K562 (cell line): Measurements from ENCODE around the gene PARD3B. TPM values are rescaled to one million over a fixed set of nuclear protein-coding genes. Genes with fewer than 3 reads are reported as not detected.
A peak's percentile ranks its signal among the peaks of the same experiment; 100 is the strongest.

Experiments used
- ARID3B ChIP-seq: fragments of 250-450 bp; sonication (Bioruptor Pico); IDR thresholded peaks from 2 replicates; pipeline ENCODE4 v1.4.0; 2020; ENCODE audit warnings: borderline replicate concordance
- C11orf30 ChIP-seq: fragments of 450-650 bp; IDR thresholded peaks from 2 replicates; pipeline ENCODE4 v1.6.1; 2016; ENCODE audit warnings: low read depth, mild to moderate bottlenecking
- FOXM1 ChIP-seq, 2 experiments: fragments of 450-650 bp in 1 of 2; sonication (generic) in 1 of 2; formaldehyde crosslinking in 1 of 2; IDR thresholded peaks; 2 replicates each; pipeline versions ENCODE4 v1.6.1 to v1.9.0; 2017 to 2022; ENCODE audit warnings: low read depth in 2 of 2, mild to moderate bottlenecking in 2 of 2, missing genetic modification reagents in 1 of 2, moderate library complexity in 1 of 2
- HCFC1 ChIP-seq: IDR thresholded peaks from 2 replicates; pipeline ENCODE4 v1.6.1; 2012; ENCODE audit warnings: low read depth, low read length, improper control_type of control experiment
- MBD1 ChIP-seq: fragments of 250-450 bp; sonication (Bioruptor Pico); IDR thresholded peaks from 2 replicates; pipeline ENCODE4 v1.8.0; 2022; ENCODE audit warnings: inconsistent platforms
- NBN ChIP-seq: fragments of 450-650 bp; IDR thresholded peaks from 2 replicates; pipeline ENCODE4 v1.6.1; 2016; ENCODE audit warnings: low read depth, mild to moderate bottlenecking
- NCOR1 ChIP-seq: fragments of 450-650 bp; IDR thresholded peaks from 2 replicates; pipeline ENCODE4 v1.6.1; 2016; ENCODE audit warnings: mild to moderate bottlenecking, moderate library complexity
- NFRKB ChIP-seq: fragments of 450-650 bp; IDR thresholded peaks from 2 replicates; pipeline ENCODE4 v1.6.1; 2016; ENCODE audit warnings: low read depth
- SP1 ChIP-seq: sonication (generic); formaldehyde crosslinking; IDR thresholded peaks from 2 replicates; pipeline ENCODE4 v1.8.1; 2022; ENCODE audit warnings: mild to moderate bottlenecking, missing genetic modification reagents
- STAG1 ChIP-seq: sonication (generic); formaldehyde crosslinking; IDR thresholded peaks from 2 replicates; pipeline ENCODE4 v1.5.0; 2020; ENCODE audit warnings: missing genetic modification reagents, borderline replicate concordance
- XRCC5 ChIP-seq: fragments of 200-400 bp; formaldehyde crosslinking; IDR thresholded peaks from 2 replicates; pipeline ENCODE4 v1.6.1; 2017; ENCODE audit warnings: low read depth, mild to moderate bottlenecking, low read length
- polyA plus RNA-seq, 8 experiments: library from polyadenylated mRNA; depleted of rRNA in 4 of 8; stranded (reverse) in 5 of 8; unstranded in 3 of 8; fragments of >200 nt; fragmentation: Nextera tagmentation in 2 of 8; fragmentation: Illumina TruSeq in 1 of 8; extraction: Ambion mirVana in 2 of 8; extraction: Trizol in 1 of 8; gene quantifications; 2 replicates each; pipeline versions ENCODE4 v1.2.1 to v1.2.3, GENCODE V29; 2011 to 2014; ENCODE audit warnings: inconsistent platforms in 1 of 8, missing spikeins in 1 of 8
- total RNA-seq, 7 experiments: library from RNA; depleted of rRNA in 6 of 7; stranded (reverse); fragments of >200 nt in 6 of 7; fragmentation: Illumina TruSeq in 2 of 7; extraction: Trizol in 2 of 7; gene quantifications; 2 replicates each; pipeline versions ENCODE4 v1.2.1 to v1.2.3, GENCODE V29; 2011 to 2021; ENCODE audit warnings: low replicate concordance in 1 of 7
- TF ChIP-seq, protein P1 (sequence below): fragments of 450-650 bp; IDR thresholded peaks from 2 replicates; pipeline ENCODE4 v1.6.1; 2017; ENCODE audit warnings: antibody characterized with exemption
- TF ChIP-seq, protein P2 (sequence below): fragments of 250-450 bp; sonication (Bioruptor Pico); IDR thresholded peaks from 2 replicates; pipeline ENCODE4 v1.6.1; 2021; ENCODE audit warnings: mild to moderate bottlenecking
- TF ChIP-seq, protein P3 (sequence below): fragments of 250-450 bp; sonication (Bioruptor Pico); IDR thresholded peaks from 2 replicates; pipeline ENCODE4 v1.9.0; 2021; ENCODE audit warnings: mild to moderate bottlenecking, inconsistent platforms
- TF ChIP-seq, protein P4 (sequence below): fragments of 250-450 bp; sonication (Bioruptor Pico); IDR thresholded peaks from 2 replicates; pipeline ENCODE4 v1.8.0; 2021; ENCODE audit warnings: borderline replicate concordance, mild to moderate bottlenecking, moderate library complexity; ENCODE audit not compliant: poor library complexity, severe bottlenecking
- TF ChIP-seq, protein P5 (sequence below): sonication (generic); formaldehyde crosslinking; IDR thresholded peaks from 2 replicates; pipeline ENCODE4 v1.8.0; 2023; ENCODE audit warnings: mild to moderate bottlenecking, missing genetic modification reagents

The PARD3B gene
- total and polyA plus RNA-seq, 9 of the 15 experiments (the other 6 are each of a cell fraction or from before 2014, with no cell fraction given) = 0.15 to 3.0 (median 1.1) TPM

- TF ChIP-seq, protein P1, sequence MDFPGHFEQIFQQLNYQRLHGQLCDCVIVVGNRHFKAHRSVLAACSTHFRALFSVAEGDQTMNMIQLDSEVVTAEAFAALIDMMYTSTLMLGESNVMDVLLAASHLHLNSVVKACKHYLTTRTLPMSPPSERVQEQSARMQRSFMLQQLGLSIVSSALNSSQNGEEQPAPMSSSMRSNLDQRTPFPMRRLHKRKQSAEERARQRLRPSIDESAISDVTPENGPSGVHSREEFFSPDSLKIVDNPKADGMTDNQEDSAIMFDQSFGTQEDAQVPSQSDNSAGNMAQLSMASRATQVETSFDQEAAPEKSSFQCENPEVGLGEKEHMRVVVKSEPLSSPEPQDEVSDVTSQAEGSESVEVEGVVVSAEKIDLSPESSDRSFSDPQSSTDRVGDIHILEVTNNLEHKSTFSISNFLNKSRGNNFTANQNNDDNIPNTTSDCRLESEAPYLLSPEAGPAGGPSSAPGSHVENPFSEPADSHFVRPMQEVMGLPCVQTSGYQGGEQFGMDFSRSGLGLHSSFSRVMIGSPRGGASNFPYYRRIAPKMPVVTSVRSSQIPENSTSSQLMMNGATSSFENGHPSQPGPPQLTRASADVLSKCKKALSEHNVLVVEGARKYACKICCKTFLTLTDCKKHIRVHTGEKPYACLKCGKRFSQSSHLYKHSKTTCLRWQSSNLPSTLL = no peak
- TF ChIP-seq XRCC5 (no peak), NBN (no peak), HCFC1 (no peak), NCOR1 (peak; percentile 95), SP1 (CRISPR knock-in tag) (no peak), FOXM1 (IDR thresholded peaks at IDR 0.05; ENCODE audit: low read depth) (peak; percentile 90), FOXM1 (CRISPR knock-in tag; IDR thresholded peaks at IDR 0.05; ENCODE audit: low read depth) (no peak), STAG1 (CRISPR knock-in tag) (no peak), NFRKB (no peak; the same call in 1 of the 2 replicates), MBD1 (CRISPR knock-in tag) (no peak), C11orf30 (no peak), ARID3B (CRISPR knock-in tag) (no peak)
- TF ChIP-seq, protein P2, sequence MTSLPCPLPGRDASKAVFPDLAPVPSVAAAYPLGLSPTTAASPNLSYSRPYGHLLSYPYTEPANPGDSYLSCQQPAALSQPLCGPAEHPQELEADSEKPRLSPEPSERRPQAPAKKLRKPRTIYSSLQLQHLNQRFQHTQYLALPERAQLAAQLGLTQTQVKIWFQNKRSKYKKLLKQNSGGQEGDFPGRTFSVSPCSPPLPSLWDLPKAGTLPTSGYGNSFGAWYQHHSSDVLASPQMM (CRISPR knock-in tag) = no peak
- TF ChIP-seq, protein P3, sequence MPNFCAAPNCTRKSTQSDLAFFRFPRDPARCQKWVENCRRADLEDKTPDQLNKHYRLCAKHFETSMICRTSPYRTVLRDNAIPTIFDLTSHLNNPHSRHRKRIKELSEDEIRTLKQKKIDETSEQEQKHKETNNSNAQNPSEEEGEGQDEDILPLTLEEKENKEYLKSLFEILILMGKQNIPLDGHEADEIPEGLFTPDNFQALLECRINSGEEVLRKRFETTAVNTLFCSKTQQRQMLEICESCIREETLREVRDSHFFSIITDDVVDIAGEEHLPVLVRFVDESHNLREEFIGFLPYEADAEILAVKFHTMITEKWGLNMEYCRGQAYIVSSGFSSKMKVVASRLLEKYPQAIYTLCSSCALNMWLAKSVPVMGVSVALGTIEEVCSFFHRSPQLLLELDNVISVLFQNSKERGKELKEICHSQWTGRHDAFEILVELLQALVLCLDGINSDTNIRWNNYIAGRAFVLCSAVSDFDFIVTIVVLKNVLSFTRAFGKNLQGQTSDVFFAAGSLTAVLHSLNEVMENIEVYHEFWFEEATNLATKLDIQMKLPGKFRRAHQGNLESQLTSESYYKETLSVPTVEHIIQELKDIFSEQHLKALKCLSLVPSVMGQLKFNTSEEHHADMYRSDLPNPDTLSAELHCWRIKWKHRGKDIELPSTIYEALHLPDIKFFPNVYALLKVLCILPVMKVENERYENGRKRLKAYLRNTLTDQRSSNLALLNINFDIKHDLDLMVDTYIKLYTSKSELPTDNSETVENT (CRISPR knock-in tag) = no peak
- TF ChIP-seq, protein P4, sequence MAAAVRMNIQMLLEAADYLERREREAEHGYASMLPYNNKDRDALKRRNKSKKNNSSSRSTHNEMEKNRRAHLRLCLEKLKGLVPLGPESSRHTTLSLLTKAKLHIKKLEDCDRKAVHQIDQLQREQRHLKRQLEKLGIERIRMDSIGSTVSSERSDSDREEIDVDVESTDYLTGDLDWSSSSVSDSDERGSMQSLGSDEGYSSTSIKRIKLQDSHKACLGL (CRISPR knock-in tag) = no peak
- TF ChIP-seq, protein P5, sequence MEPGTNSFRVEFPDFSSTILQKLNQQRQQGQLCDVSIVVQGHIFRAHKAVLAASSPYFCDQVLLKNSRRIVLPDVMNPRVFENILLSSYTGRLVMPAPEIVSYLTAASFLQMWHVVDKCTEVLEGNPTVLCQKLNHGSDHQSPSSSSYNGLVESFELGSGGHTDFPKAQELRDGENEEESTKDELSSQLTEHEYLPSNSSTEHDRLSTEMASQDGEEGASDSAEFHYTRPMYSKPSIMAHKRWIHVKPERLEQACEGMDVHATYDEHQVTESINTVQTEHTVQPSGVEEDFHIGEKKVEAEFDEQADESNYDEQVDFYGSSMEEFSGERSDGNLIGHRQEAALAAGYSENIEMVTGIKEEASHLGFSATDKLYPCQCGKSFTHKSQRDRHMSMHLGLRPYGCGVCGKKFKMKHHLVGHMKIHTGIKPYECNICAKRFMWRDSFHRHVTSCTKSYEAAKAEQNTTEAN (CRISPR knock-in tag) = no peak
These were observed 479.7 kb downstream of the PARD3B start (continued) for GRCh38 chr2:205024822-205025518.
